Thyroid gland (tissue), 4 donors: Measurements from ENCODE around the gene CD83. TPM values are rescaled to one million over a fixed set of nuclear protein-coding genes. Genes with fewer than 3 reads are reported as not detected.

Experiments
- DNase-seq, 2 donors: peaks; one replicate each; pipeline ENCODE4 v3.0.0-alpha.2; 2019
- H3K27ac ChIP-seq, 3 donors: fragments of 200-600 bp; sonication (generic); 1 replicate in 2 of 3; 2 replicates in 1 of 3; pipeline ENCODE4 v1.5.1; 2016 to 2019; ENCODE audit warnings: mild to moderate bottlenecking in 1 of 3, moderate library complexity in 1 of 3
- H3K27me3 ChIP-seq: fragments of 200-600 bp; sonication (generic); one replicate; pipeline ENCODE4 v1.5.1; 2019
- H3K36me3 ChIP-seq, 2 donors: fragments of 200-600 bp; sonication (generic); one replicate each; pipeline ENCODE4 v1.5.1; 2016 to 2019
- H3K4me1 ChIP-seq, 2 donors: fragments of 200-600 bp; sonication (generic); one replicate each; pipeline ENCODE4 v1.5.1; 2017 to 2019
- H3K4me3 ChIP-seq, 3 donors: fragments of 200-600 bp; sonication (generic); replicated peaks in 1 of 3; 1 replicate in 2 of 3; 2 replicates in 1 of 3; pipeline ENCODE4 v1.5.1; 2016; ENCODE audit warnings: mild to moderate bottlenecking in 1 of 3
- H3K9me3 ChIP-seq: fragments of 200-600 bp; sonication (generic); one replicate; pipeline ENCODE4 v1.5.1; 2017
- POLR2A ChIP-seq, 2 donors: fragments of 450-650 bp; IDR thresholded peaks; one replicate each; pipeline ENCODE4 v1.6.1; 2017; ENCODE audit warnings: antibody characterized with exemption in 2 of 2, mild to moderate bottlenecking in 2 of 2, moderate library complexity in 1 of 2
- WGBS, 2 donors: methylation state at CpG; one replicate each; pipeline ENCODE4 v1.1.5; 2017; 5-methylcytosine and 5-hydroxymethylcytosine counted together
- intact Hi-C: fragments of 100-400 bp; cut with DNase I; formaldehyde crosslinking; loops from one replicate; pipeline ENCODE4 v1.15.1; 2023
- total RNA-seq, 4 donors: library from RNA; depleted of rRNA; stranded (reverse); fragments of >200 nt; gene quantifications; one replicate each; pipeline ENCODE4 v1.2.3, GENCODE V29; 2016
- TF ChIP-seq, protein P1 (sequence below), 6 experiments: fragments of 200-600 bp in 3 of 6; fragments of 450-650 bp in 3 of 6; sonication (generic) in 3 of 6; IDR thresholded peaks; one replicate each; pipeline ENCODE4 v1.5.1; 2016 to 2019; ENCODE audit warnings: antibody characterized with exemption in 6 of 6, mild to moderate bottlenecking in 2 of 6, inconsistent platforms in 1 of 6, moderate library complexity in 1 of 6

Gene CD83
- total RNA-seq, 4 donors from 2014 or later: 3.0 to 4.7 (median 3.4) TPM

- Histone ChIP-seq H3K27me3 (no peaks in the 10 kb centered on the region), H3K27ac (no peak overlapping the region), H3K4me3 (no peak overlapping the region), H3K36me3 (no peaks in the 10 kb centered on the region), H3K4me1 (peaks cover 7 to 11% of the 10 kb centered on the region in 2 donors), H3K9me3 (no peaks in the 10 kb centered on the region)
- DNase-seq: no peak
- 91 to 97% methylated on average over 1 of the region's 1 CpG for WGBS, 2 donors
- intact Hi-C loops: no loop called here
- TF ChIP-seq POLR2A (IDR thresholded peaks at IDR 0.05): no peak
- TF ChIP-seq, protein P1, sequence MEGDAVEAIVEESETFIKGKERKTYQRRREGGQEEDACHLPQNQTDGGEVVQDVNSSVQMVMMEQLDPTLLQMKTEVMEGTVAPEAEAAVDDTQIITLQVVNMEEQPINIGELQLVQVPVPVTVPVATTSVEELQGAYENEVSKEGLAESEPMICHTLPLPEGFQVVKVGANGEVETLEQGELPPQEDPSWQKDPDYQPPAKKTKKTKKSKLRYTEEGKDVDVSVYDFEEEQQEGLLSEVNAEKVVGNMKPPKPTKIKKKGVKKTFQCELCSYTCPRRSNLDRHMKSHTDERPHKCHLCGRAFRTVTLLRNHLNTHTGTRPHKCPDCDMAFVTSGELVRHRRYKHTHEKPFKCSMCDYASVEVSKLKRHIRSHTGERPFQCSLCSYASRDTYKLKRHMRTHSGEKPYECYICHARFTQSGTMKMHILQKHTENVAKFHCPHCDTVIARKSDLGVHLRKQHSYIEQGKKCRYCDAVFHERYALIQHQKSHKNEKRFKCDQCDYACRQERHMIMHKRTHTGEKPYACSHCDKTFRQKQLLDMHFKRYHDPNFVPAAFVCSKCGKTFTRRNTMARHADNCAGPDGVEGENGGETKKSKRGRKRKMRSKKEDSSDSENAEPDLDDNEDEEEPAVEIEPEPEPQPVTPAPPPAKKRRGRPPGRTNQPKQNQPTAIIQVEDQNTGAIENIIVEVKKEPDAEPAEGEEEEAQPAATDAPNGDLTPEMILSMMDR (IDR thresholded peaks at IDR 0.05): no peak
These were observed 3.0 kb downstream of the CD83 start for GRCh38 chr6:14120546-14120945.

DNA sequence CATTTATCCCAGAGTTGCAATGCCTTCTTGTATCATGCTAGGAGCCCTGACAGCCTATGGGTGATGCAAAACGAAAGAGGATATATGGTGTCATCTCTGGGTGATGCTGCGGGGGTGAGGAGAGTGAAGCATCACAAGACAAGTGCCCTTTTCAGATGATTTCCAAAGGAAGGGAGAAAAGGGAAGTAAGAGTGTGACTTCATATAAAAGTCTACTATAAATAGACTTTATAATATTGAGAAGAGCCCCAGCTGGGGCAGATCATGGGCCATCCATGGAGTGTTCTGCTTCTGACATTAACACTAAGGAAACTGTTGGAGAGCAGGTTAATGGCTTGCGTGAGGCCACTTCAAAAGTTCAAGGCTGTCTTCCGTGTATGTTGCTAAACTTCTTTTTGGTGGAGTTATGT, 4.4 kb downstream of the CD83 start:
- intact Hi-C loops: no loop called here

GRCh38 chr6:14123386-14124111, 6.0 kb downstream of the CD83 start:
- Histone ChIP-seq H3K27me3 (no peaks in the 10 kb centered on the region), H3K36me3 (no peaks in the 10 kb centered on the region), H3K4me1 (peaks cover 0 to 10% of the 10 kb centered on the region in 2 donors), H3K9me3 (no peaks in the 10 kb centered on the region), H3K4me3 (no peak overlapping the region), H3K27ac (peak overlapping the region in 1 of 3 donors; percentile 37)
- WGBS, 2 donors: 88 to 91% methylated on average over 6 of the region's 6 CpGs
- intact Hi-C loops: no loop called here
- no peak for DNase-seq
- TF ChIP-seq POLR2A (IDR thresholded peaks at IDR 0.05): no peak
- TF ChIP-seq, protein P1 (IDR thresholded peaks at IDR 0.05): no peak

More for the DNA sequence above, 4.4 kb downstream of the CD83 start:
- TF ChIP-seq, protein P1 (IDR thresholded peaks at IDR 0.05): no peak
- TF ChIP-seq POLR2A (IDR thresholded peaks at IDR 0.05): no peak
- H3K4me1 ChIP-seq: peaks cover 7 to 9% of the 10 kb centered on the region in 2 donors
- H3K36me3 ChIP-seq: no peaks in the 10 kb centered on the region
- H3K27ac ChIP-seq: no peak overlapping the region
- no peaks in the 10 kb centered on the region for H3K9me3 ChIP-seq
- H3K4me3 ChIP-seq: no peak overlapping the region
- DNase-seq: no peak
- WGBS, 2 donors: 89 to 93% methylated on average over 4 of the region's 4 CpGs
- H3K27me3 ChIP-seq: no peaks in the 10 kb centered on the region

- Histone ChIP-seq H3K9me3 (no peaks in the 10 kb centered on the region), H3K4me3 (no peak overlapping the region), H3K4me1 (peaks cover 10 to 13% of the 10 kb centered on the region in 2 donors), H3K36me3 (no peaks in the 10 kb centered on the region), H3K27ac (no peak overlapping the region), H3K27me3 (no peaks in the 10 kb centered on the region)
- DNase-seq: no peak
- TF ChIP-seq, protein P1 (IDR thresholded peaks at IDR 0.05): no peak
- no peak for TF ChIP-seq POLR2A (IDR thresholded peaks at IDR 0.05)
- intact Hi-C loops: no loop called here
- 83 to 86% methylated on average over 3 of the region's 3 CpGs for WGBS, 2 donors
These were observed 7.8 kb downstream of the CD83 start for GRCh38 chr6:14125346-14125745.

GRCh38 chr6:14126191-14126590, 8.6 kb downstream of the CD83 start:
- TF ChIP-seq POLR2A (IDR thresholded peaks at IDR 0.05): no peak
- TF ChIP-seq, protein P1 (IDR thresholded peaks at IDR 0.05): no peak
- Histone ChIP-seq H3K27me3 (no peaks in the 10 kb centered on the region), H3K4me3 (no peak overlapping the region), H3K36me3 (no peaks in the 10 kb centered on the region), H3K4me1 (peaks cover 10 to 16% of the 10 kb centered on the region in 2 donors), H3K27ac (no peak overlapping the region), H3K9me3 (no peaks in the 10 kb centered on the region)
- intact Hi-C loops: no loop called here
- 83 to 91% methylated on average over 5 of the region's 5 CpGs for WGBS, 2 donors
- DNase-seq: no peak
